HG03159 (cell line): Measurements from ENCODE around the gene C3orf20.
"Not testable (repeated sequence)": the region's sequence is repeated elsewhere in the genome, so short reads cannot be mapped to it uniquely, and the experiment has no call there.

Experiments
- ATAC-seq: cut with Tn5 transposase; IDR thresholded peaks from one replicate; pipeline ENCODE4 v1.9.1; 2021; ENCODE audit warnings: mild to moderate bottlenecking, moderate library complexity; ENCODE audit not compliant: unreplicated experiment

The C3orf20 gene

GRCh38 chr3:14649466-14649865, 25.5 kb upstream of the C3orf20 start:
- ATAC-seq = no peak

- ATAC-seq = no peak
Measured at GRCh38 chr3:14650193-14650592, 24.7 kb upstream of the C3orf20 start.

- ATAC-seq = peak; percentile 98
Measured at GRCh38 chr3:14651440-14652251, 23.3 kb upstream of the C3orf20 start, which contains the start of gene CCDC174. CCDC174 (plus strand) TSS chr3:14651762; CDS start chr3:14651837, 75 bp downstream.

DNA sequence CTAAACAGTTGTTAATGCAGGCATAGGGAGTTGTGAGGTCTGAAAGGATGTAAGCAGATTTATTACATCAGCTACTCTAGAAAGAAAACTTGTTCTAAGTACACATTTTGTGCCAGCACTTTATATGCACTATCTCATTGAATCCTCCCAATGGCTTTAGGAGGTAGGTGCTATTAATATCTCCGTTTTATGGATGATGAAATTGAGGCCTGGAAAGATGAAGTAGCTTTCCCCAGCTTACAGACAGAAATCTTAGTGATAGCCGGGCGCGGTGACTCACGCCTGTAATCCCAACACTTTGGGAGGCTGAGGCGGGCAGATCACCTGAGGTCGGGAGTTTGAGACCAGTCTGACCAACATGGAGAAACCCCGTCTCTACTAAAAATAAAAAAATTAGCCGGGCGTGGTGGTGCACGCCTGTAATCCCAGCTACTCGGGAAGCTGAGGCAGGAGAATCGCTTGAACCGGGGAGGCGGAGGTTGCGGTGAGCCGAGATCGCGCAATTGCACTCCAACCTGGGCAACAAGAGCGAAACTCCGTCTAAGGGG, 22.5 kb upstream of the C3orf20 start:
- ATAC-seq = not testable (repeated sequence)

GRCh38 chr3:14657579-14657978, 17.4 kb upstream of the C3orf20 start:
- ATAC-seq = no peak

DNA sequence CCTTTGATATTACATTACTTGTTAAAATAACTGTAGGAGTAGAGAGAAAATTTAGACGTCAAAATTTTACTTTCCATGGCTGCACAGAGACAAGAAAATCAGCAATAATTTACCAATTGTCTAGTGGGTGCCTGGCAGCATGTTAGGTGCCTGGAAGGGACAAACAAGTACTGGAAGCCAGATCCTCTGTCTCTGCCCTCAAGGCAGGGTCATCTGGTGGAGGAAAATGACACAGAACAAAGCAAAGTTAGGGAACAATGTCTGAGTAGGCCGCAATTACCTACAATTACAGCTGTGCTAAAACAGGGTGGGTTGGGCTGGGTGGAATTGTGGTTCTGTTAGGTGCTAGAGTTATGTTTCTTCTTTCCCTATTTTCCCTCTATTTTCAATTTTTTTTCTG, 16.0 kb upstream of the C3orf20 start:
- no peak for ATAC-seq

- ATAC-seq = no peak
Measured at GRCh38 chr3:14660942-14661341, 14.0 kb upstream of the C3orf20 start.

DNA sequence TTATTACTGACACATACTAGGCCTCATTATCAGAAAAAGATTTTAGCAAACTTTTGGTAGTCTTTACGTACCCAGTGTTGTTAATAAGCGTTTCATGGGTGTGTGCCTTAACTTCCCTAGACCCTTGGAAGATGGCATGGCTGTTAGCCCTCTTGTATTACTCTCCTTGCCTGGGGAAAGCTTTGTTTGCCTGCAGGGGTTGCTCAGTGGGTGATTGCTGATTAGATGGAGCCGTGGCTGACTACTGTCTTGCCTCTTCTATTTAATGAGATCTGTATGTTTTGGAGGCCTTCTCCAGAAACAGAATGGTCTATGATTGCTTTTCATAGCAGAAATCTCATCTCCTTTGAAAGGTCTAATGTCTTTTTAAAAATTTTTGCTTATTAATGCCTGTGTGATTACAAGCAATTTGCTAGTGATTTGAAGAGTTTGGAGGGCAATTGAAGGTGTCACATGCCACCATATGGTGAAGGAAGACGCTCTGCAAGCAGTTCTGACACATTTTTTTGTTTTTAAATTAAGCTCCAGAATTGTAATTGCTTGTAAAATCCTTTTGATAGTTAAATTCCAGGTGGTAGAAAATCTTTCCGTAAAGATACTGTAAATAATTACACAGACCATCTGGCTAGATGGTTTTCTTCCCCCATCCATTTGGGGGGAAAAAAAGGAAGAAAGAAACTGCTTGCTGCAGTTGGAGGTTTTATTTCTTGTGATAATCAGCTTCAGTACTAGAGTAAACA, 11.4 kb upstream of the C3orf20 start:
- no peak for ATAC-seq

GRCh38 chr3:14664170-14664569, 10.8 kb upstream of the C3orf20 start:
- ATAC-seq = no peak

DNA sequence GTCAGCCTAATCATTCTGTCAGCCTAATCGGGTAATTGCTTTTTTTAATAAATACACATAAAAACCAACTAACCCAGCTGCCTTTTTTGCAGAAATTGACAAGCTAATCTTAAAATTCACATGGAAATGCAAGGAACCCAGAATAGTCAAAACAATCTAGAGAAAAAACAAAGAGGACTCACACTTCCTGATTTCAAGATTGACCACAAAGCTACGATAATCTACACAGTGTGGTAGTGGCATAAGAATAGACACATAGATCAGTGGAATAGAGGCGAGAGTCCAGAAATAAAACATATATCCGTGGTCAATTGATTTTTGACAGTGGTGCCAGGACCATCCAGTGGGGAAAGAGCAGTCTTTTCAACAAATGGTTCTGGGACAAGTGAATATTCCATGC, 2.4 kb upstream of the C3orf20 start:
- ATAC-seq = no peak

DNA sequence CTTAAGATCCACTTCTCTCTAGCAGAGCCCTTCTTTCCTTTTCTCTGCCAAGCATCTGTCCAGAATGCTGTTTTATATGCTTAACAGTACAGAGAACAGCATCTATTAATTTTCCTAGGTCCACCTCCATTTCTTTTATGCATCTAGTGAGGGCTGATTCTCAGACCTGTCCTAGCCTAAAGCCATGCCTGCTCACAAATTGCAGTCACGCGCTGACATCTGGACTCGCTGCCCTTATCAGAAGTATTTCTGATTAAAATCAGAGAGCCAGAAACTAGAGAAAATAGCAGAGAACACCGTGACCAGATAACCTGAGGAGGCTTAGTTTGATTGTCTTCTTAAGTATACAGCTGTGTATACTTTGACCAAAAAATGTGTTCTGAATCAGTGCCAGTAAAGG, 1.9 kb downstream of the C3orf20 start:
- ATAC-seq = no peak

- no peak for ATAC-seq
Measured at GRCh38 chr3:14678015-14678503, 3.1 kb downstream of the C3orf20 start.

DNA sequence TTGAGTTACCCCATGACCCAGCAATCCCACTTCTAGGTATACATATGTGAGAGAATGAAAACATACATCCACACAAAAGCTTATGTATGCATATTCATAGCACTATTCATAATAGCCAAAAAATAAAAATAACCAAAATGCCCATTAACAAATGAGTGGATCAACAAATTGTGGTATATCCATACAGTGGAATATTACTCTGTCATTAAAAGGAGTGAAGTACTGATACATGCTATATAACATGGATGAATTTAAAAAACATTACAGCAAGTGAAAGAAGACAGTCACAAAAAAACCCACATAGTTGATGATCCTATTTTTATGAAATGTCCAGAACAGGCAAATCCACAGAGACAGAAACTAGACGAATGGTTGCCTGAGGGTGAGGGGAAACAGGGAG, 5.2 kb downstream of the C3orf20 start:
- no peak for ATAC-seq

DNA sequence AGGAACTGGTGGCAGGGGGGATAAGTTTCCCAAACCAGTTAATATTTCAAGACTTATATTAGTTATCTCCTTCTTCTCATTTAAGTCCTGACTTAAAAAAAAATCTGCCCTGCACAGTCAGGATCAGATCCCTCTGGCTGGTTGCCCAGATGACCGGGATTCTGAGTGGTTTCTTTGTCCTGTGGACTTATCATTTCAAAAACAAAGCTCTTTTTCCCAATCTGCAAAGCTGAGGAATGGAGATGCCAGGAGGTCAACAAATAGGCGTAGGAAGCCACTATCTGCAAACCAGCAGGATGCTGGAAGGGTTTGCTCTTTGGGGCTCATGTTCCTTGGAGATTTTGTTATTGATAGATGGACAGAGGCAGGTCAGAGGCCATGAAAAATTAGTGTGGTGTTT, 5.8 kb downstream of the C3orf20 start:
- no peak for ATAC-seq

GRCh38 chr3:14684447-14684846, 9.5 kb downstream of the C3orf20 start:
- no peak for ATAC-seq

GRCh38 chr3:14685179-14685578, 10.2 kb downstream of the C3orf20 start:
- ATAC-seq = no peak

- no peak for ATAC-seq
Measured at GRCh38 chr3:14687360-14687759, 12.4 kb downstream of the C3orf20 start.

- ATAC-seq = peak; percentile 53
Measured at GRCh38 chr3:14688525-14688924, 13.6 kb downstream of the C3orf20 start.

DNA sequence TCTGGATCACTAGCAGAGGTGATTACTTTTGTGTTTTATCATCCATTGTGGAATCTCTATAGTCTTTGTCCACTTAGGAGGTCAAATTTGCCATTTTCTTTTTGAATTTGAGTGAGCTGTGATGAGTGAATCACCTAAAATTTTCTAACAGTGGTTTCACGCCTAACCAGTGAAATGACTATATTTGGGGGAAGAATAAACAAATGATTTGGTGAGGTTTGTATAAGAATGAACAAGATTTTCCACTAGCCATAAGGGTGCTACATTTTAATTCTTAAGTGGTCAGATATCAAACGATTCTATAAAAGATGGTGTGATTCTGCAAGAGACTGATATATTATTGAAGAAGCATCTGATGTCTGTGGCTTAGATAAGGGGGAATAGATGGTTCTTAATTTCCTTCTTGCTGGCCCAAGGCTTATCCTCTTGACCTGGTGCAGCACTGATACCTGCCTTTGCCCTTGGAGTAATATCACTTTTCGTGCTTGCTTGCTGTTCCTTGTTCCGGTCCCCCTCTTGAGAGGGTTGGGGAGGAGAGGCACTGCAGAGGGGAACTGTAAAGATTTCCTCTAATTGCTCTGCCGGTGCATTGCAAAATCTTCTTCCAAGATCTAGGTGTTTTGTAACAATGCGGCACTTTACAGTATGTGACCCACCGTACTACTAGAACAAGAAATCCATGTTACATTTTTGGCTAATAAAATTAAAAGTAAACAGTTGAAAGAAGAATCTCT, 14.5 kb downstream of the C3orf20 start:
- ATAC-seq = no peak

DNA sequence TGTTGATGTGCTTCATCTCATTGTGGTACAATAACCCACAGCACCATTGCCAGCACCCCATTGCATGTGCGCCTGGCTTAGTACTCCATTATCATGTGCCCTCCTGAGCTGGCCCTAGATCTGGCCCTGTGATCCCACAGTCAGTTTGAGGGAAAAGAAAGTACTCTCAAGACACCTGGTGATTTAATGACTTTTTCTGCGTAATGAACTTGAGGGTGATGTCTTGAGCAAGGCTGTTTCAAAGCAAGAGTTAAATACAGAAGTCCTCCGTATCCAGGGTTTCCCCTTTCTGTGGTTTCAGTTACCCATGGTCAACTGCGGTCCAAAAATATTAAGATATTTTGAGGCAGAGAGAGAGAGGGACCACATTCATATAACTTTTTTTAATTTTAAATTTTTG, 16.3 kb downstream of the C3orf20 start:
- no peak for ATAC-seq

DNA sequence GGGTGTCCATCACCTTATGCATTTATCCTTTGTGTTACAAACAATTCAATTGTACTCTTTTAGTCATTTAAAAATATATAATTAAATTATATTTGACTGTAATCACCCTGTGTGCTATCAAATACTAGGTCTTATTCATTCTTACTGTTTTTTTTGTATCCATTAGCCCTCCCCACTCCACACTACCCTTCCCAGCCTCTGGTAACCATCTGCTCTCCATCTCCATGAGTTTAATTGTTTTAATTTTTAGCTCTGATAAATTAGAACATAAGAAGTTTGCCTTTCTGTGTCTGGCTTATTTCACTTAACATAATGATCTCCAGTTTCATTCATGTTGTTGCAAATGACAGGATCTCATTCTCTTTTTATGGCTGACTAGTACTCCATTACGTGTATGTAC, 16.8 kb downstream of the C3orf20 start:
- ATAC-seq = no peak
